Measurements from ENCODE around the gene RPTOR.

DNA sequence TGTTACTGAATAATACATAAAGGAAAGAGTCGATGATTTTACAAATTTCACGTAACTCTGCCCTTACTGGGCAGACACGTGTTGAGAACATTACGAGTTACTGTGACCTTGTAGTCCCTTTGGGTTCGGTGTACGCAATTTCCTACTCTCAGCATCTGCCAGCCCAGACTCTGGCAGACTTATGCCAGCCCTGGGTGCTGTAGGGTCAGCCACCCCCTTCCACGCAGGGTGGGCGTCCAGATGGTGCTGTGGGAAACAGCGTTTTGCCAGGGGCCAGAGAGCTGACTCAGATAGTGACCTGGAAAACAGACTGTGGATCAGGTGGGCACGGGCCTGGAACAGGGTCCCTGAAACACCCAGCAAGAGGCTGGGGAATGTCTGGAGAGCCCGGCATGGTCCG is 148.9 kb downstream of the RPTOR start:
- TF ChIP-seq, protein P1, sequence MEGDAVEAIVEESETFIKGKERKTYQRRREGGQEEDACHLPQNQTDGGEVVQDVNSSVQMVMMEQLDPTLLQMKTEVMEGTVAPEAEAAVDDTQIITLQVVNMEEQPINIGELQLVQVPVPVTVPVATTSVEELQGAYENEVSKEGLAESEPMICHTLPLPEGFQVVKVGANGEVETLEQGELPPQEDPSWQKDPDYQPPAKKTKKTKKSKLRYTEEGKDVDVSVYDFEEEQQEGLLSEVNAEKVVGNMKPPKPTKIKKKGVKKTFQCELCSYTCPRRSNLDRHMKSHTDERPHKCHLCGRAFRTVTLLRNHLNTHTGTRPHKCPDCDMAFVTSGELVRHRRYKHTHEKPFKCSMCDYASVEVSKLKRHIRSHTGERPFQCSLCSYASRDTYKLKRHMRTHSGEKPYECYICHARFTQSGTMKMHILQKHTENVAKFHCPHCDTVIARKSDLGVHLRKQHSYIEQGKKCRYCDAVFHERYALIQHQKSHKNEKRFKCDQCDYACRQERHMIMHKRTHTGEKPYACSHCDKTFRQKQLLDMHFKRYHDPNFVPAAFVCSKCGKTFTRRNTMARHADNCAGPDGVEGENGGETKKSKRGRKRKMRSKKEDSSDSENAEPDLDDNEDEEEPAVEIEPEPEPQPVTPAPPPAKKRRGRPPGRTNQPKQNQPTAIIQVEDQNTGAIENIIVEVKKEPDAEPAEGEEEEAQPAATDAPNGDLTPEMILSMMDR (IDR thresholded peaks at IDR 0.05): no peak
- TF ChIP-seq POLR2A (IDR thresholded peaks at IDR 0.05; ENCODE audit: low read depth): no peak

Data from esophagus muscularis mucosa (tissue), 3 donors.